Thyroid gland (tissue), 4 donors: ENCODE measurements around the gene RPS6KA4.

Experiments
- POLR2A ChIP-seq, 2 donors: fragments of 450-650 bp; IDR thresholded peaks; one replicate each; pipeline ENCODE4 v1.6.1; 2017; ENCODE audit warnings: antibody characterized with exemption in 2 of 2, mild to moderate bottlenecking in 2 of 2, moderate library complexity in 1 of 2
- TF ChIP-seq, protein P1 (sequence below), 6 experiments: fragments of 200-600 bp in 3 of 6; fragments of 450-650 bp in 3 of 6; sonication (generic) in 3 of 6; IDR thresholded peaks; one replicate each; pipeline ENCODE4 v1.5.1; 2016 to 2019; ENCODE audit warnings: antibody characterized with exemption in 6 of 6, mild to moderate bottlenecking in 2 of 6, inconsistent platforms in 1 of 6, moderate library complexity in 1 of 6

DNA sequence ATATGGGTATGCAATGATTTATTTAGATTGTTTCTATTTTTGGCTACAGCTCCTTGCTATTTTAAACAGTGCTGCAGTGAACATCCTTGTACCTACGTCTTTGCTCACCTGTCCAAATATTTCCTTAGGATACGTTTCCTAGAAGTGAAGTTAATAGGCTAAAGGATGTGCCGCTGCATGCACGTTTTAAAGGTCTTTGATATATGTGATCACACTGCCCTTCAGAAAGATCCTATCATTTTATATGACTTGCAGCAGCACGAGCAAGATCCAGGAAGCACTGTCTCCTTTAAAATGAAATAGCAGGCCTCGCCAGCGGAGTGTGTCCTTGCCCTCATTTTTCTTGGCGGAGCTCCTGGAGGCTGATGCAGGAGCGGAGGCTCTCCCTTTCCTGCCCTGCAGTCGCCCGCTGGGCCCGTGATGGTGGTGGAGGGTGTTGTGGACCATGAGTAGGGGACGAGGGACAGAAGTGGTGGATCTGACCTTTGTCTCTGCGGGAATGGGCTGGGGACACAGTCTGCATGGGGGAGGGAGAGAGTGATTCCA is 19.4 kb downstream of the RPS6KA4 start:
- TF ChIP-seq, protein P1, sequence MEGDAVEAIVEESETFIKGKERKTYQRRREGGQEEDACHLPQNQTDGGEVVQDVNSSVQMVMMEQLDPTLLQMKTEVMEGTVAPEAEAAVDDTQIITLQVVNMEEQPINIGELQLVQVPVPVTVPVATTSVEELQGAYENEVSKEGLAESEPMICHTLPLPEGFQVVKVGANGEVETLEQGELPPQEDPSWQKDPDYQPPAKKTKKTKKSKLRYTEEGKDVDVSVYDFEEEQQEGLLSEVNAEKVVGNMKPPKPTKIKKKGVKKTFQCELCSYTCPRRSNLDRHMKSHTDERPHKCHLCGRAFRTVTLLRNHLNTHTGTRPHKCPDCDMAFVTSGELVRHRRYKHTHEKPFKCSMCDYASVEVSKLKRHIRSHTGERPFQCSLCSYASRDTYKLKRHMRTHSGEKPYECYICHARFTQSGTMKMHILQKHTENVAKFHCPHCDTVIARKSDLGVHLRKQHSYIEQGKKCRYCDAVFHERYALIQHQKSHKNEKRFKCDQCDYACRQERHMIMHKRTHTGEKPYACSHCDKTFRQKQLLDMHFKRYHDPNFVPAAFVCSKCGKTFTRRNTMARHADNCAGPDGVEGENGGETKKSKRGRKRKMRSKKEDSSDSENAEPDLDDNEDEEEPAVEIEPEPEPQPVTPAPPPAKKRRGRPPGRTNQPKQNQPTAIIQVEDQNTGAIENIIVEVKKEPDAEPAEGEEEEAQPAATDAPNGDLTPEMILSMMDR (IDR thresholded peaks at IDR 0.05), result no peak
- TF ChIP-seq POLR2A (IDR thresholded peaks at IDR 0.05), result no peak
